ENCODE results near the gene ZCCHC7. TPM values are rescaled to one million over a fixed set of nuclear protein-coding genes. Genes with fewer than 3 reads are reported as not detected.

The ZCCHC7 gene
- total and polyA plus RNA-seq, 10 of the 15 experiments (the other 5 are each of a cell fraction or from before 2014, with no cell fraction given): 42.9 to 178 (median 53.3) TPM

- TF ChIP-seq MAX (IDR thresholded peaks at IDR 0.05; ENCODE audit: low read depth, low read length) (no peak), NFIC (IDR thresholded peaks at IDR 0.05; ENCODE audit: low read depth, low read length) (peak; percentile 92), E4F1 (IDR thresholded peaks at IDR 0.05; ENCODE audit: borderline replicate concordance, partially characterized antibody) (no peak), SIN3A (IDR thresholded peaks at IDR 0.05; ENCODE audit: low read depth, low read length) (no peak), RFX5 (IDR thresholded peaks at IDR 0.05; ENCODE audit: low read depth, low read length) (no peak), USF2 (IDR thresholded peaks at IDR 0.05; ENCODE audit: borderline replicate concordance, low read depth, low read length) (no peak; the same call in 1 of the 2 replicates), ZBTB11 (CRISPR knock-in tag; IDR thresholded peaks at IDR 0.05) (no peak), ETV6 (conservative IDR thresholded peaks at IDR 0.05 in 1 of 2, IDR thresholded peaks at IDR 0.05 in 1 of 2; ENCODE audit: borderline replicate concordance in 1 of 2, low read depth in 1 of 2) (no peak), CHD1 (IDR thresholded peaks at IDR 0.05; ENCODE audit: low read depth, low read length) (no peak), MYB (IDR thresholded peaks at IDR 0.05; ENCODE audit: borderline replicate concordance, low read depth, low read length) (no peak), CHD4 (IDR thresholded peaks at IDR 0.05) (no peak), TCF3 (IDR thresholded peaks at IDR 0.05; ENCODE audit: borderline replicate concordance, insufficient read depth, low read depth, low read length) (no peak), BHLHE40 (IDR thresholded peaks at IDR 0.05; ENCODE audit: borderline replicate concordance in 1 of 2, low read depth in 2 of 2, low read length in 1 of 2) (peak in 1 of 2 experiments; percentile 72; a peak in 3 of 4 replicates), ZZZ3 (IDR thresholded peaks at IDR 0.05; ENCODE audit: control insufficient read depth, insufficient read length, low read depth) (no peak), ZNF622 (IDR thresholded peaks at IDR 0.05) (no peak), RAD21 (IDR thresholded peaks at IDR 0.05; ENCODE audit: insufficient read depth, low read depth, low read length) (0 out of 2 replicates have a peak, but pooled peaks have one; percentile 25), IKZF1 (conservative IDR thresholded peaks at IDR 0.05) (peak; percentile 97), RB1 (IDR thresholded peaks at IDR 0.05; ENCODE audit: borderline replicate concordance) (no peak; the same call in 1 of the 2 replicates), YBX1 (IDR thresholded peaks at IDR 0.05) (no peak), EZH2 (IDR thresholded peaks at IDR 0.05; ENCODE audit: borderline replicate concordance, control insufficient read depth, low read depth, low read length) (no peak)
- TF ChIP-seq, protein P1, sequence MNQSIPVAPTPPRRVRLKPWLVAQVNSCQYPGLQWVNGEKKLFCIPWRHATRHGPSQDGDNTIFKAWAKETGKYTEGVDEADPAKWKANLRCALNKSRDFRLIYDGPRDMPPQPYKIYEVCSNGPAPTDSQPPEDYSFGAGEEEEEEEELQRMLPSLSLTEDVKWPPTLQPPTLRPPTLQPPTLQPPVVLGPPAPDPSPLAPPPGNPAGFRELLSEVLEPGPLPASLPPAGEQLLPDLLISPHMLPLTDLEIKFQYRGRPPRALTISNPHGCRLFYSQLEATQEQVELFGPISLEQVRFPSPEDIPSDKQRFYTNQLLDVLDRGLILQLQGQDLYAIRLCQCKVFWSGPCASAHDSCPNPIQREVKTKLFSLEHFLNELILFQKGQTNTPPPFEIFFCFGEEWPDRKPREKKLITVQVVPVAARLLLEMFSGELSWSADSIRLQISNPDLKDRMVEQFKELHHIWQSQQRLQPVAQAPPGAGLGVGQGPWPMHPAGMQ (IDR thresholded peaks at IDR 0.05; ENCODE audit: borderline replicate concordance): no peak
These were observed 24.4 kb downstream of the ZCCHC7 start (continued) for GRCh38 chr9:37144762-37145161.

All from GM12878 (cell line).